ENCODE results near the gene SORD.
A peak's percentile ranks its signal among the peaks of the same experiment; 100 is the strongest.
"Not testable (repeated sequence)": the region's sequence is repeated elsewhere in the genome, so short reads cannot be mapped to it uniquely, and the experiment has no call there.

Gene SORD

DNA sequence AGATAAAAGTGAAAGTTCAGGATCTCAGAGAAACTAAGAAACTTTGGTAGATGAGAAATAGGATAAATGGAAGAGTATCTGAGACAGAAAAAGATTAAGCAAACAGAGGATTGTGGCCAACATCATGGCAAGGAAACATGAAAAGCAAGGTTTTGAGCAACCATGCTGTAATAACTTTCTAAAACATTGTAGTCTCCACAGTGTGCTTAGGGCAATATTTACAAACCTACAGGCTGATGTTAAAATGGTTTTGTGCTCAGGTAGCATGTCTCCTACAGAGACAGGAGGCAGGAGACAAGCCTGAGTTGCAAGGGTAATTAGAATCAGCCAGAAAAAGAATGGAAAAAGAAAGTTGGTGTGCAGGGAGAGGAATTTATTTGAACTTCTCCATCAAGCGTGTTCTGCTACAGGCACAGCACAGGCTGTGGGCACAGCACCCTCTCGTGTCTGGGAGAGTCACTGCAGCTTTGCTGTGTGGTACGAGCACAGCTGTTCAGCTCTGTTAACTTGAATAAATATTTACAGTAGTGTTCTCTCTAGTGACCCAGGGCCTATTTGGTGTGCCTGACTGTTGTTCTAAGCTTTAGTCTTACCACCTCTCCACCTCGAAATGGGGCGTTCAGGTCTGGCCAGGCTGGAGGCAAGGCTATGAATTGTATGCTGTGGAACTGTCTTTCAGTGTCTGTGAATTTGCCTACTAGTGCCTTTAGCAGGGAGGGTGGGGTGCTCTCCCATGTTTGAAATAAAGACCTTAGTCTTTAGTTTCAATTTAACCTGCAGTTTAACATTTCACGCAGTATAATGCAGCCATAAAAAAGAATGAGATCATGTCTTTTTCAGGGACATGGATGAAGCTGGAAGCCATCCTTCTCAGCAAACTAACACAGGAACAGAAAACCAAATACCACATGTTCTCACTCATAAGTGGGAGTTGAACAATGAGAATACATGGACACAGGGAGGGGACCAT is 14.1 kb downstream of the SORD start:
- H3K36me3 ChIP-seq (replicated peaks; ENCODE audit: low read depth, low read length); H3K9ac ChIP-seq (ENCODE audit: low read length); H3K27me3 ChIP-seq (ENCODE audit: low read depth, low read length); H3K4me3 ChIP-seq (ENCODE audit: low read length); H3K9me3 ChIP-seq (ENCODE audit: insufficient read depth, low read length); H3K79me2 ChIP-seq (ENCODE audit: low read length); H3K4me1 ChIP-seq (ENCODE audit: low read length); H3K27ac ChIP-seq (ENCODE audit: low read length); H3K4me2 ChIP-seq (ENCODE audit: low read length); H4K20me1 ChIP-seq (ENCODE audit: insufficient read depth, low read length); H2AFZ ChIP-seq (ENCODE audit: low read depth, low read length): not testable (repeated sequence)
- TF ChIP-seq, protein P1, sequence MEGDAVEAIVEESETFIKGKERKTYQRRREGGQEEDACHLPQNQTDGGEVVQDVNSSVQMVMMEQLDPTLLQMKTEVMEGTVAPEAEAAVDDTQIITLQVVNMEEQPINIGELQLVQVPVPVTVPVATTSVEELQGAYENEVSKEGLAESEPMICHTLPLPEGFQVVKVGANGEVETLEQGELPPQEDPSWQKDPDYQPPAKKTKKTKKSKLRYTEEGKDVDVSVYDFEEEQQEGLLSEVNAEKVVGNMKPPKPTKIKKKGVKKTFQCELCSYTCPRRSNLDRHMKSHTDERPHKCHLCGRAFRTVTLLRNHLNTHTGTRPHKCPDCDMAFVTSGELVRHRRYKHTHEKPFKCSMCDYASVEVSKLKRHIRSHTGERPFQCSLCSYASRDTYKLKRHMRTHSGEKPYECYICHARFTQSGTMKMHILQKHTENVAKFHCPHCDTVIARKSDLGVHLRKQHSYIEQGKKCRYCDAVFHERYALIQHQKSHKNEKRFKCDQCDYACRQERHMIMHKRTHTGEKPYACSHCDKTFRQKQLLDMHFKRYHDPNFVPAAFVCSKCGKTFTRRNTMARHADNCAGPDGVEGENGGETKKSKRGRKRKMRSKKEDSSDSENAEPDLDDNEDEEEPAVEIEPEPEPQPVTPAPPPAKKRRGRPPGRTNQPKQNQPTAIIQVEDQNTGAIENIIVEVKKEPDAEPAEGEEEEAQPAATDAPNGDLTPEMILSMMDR (IDR thresholded peaks at IDR 0.05; ENCODE audit: low read depth, low read length): peak; percentile 75

DNA sequence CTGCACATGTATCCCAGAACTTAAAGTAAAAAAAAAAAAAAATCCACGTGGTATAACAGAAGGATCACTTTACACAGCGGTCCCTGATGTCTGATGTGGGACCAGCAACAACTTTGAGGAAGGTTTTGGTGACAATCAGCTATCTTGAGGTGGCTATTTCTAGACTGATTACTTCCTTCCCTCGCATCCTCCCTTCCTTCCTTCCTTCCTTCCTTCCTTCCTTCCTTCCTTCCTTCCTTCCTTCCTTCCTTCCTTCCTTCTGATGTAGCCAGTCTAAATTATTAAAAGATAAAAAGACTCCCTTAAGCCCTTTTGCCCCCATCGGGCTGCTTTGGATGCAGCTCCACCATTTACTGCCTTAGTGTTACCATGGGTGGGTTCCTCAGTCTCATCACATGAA is 14.9 kb downstream of the SORD start:
- no peak overlapping the region for H3K27ac ChIP-seq (ENCODE audit: low read length)
- H3K36me3 ChIP-seq (replicated peaks; ENCODE audit: low read depth, low read length): no peaks in the 10 kb centered on the region
- H3K4me2 ChIP-seq (ENCODE audit: low read length): no peak overlapping the region

DNA sequence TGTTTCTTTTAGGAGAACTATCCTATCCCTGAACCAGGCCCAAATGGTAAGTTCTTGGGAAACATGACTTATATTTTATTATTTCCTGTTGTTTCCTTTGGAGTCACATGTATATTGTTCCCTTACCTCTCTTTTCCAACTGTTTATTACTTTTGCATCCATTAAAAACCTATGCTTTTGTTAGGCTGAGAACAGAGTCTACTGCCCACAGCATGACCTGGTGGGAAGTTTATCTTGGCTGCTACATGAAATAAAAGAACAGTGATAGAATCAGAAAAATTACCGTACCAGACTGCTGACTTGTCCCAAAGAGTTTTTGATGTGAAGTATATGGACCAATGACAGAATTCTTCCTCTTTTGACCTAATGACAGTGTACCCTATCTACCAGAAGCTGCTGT is 17.4 kb downstream of the SORD start:
- H3K27me3 ChIP-seq (ENCODE audit: low read depth, low read length): not testable (repeated sequence)

More for the DNA sequence above, 14.9 kb downstream of the SORD start:
- no peak for TF ChIP-seq EZH2phosphoT487 (IDR thresholded peaks at IDR 0.05; ENCODE audit: low read depth)
- TF ChIP-seq, protein P1 (IDR thresholded peaks at IDR 0.05; ENCODE audit: low read depth, low read length): no peak
- H3K27me3 ChIP-seq (ENCODE audit: low read depth, low read length): no peaks in the 10 kb centered on the region
- H3K4me3 ChIP-seq (ENCODE audit: low read length): no peak overlapping the region
- no peak overlapping the region for H2AFZ ChIP-seq (ENCODE audit: low read depth, low read length)
- H3K4me1 ChIP-seq (ENCODE audit: low read length): no peaks in the 10 kb centered on the region
- 0 out of 2 replicates have a peak, but pooled peaks cover 2% of the 10 kb centered on the region for H4K20me1 ChIP-seq (ENCODE audit: insufficient read depth, low read length)
- H3K79me2 ChIP-seq (ENCODE audit: low read length): no peaks in the 10 kb centered on the region
- H3K9ac ChIP-seq (ENCODE audit: low read length): no peak overlapping the region
- H3K9me3 ChIP-seq (ENCODE audit: insufficient read depth, low read length): no peaks in the 10 kb centered on the region

DNA sequence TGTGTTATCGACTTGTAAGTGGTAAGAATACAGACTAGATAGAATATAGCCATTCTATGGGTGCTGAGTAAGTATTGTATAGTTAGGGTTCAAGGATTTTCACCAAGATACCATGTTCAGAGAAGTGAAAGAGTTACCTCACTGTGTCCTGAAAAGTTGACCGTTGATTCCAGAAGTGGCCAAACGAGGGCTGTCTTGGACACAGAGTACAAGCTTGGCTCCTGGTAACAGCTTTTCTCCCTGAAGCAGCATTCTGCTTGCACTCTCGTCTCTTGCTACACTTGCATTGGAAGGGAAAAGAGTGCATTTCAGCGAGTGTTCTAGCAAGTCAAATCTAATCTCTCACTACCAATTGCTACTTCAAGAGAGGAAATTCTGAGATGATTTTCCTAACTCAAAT is 18.5 kb downstream of the SORD start:
- H3K27me3 ChIP-seq (ENCODE audit: low read depth, low read length); H3K9ac ChIP-seq (ENCODE audit: low read length); H3K4me2 ChIP-seq (ENCODE audit: low read length); H3K79me2 ChIP-seq (ENCODE audit: low read length); H2AFZ ChIP-seq (ENCODE audit: low read depth, low read length); H3K36me3 ChIP-seq (replicated peaks; ENCODE audit: low read depth, low read length); H3K9me3 ChIP-seq (ENCODE audit: insufficient read depth, low read length); H3K27ac ChIP-seq (ENCODE audit: low read length); H4K20me1 ChIP-seq (ENCODE audit: insufficient read depth, low read length); H3K4me3 ChIP-seq (ENCODE audit: low read length): not testable (repeated sequence)
- H3K4me1 ChIP-seq (ENCODE audit: low read length): peaks cover 11% of the 10 kb centered on the region

More for the DNA sequence above, 17.4 kb downstream of the SORD start:
- not testable (repeated sequence) for H4K20me1 ChIP-seq (ENCODE audit: insufficient read depth, low read length); H3K36me3 ChIP-seq (replicated peaks; ENCODE audit: low read depth, low read length); H3K27ac ChIP-seq (ENCODE audit: low read length); H3K9ac ChIP-seq (ENCODE audit: low read length); H3K9me3 ChIP-seq (ENCODE audit: insufficient read depth, low read length); H3K4me2 ChIP-seq (ENCODE audit: low read length); H3K4me1 ChIP-seq (ENCODE audit: low read length); H2AFZ ChIP-seq (ENCODE audit: low read depth, low read length); H3K79me2 ChIP-seq (ENCODE audit: low read length); H3K4me3 ChIP-seq (ENCODE audit: low read length)

DNA sequence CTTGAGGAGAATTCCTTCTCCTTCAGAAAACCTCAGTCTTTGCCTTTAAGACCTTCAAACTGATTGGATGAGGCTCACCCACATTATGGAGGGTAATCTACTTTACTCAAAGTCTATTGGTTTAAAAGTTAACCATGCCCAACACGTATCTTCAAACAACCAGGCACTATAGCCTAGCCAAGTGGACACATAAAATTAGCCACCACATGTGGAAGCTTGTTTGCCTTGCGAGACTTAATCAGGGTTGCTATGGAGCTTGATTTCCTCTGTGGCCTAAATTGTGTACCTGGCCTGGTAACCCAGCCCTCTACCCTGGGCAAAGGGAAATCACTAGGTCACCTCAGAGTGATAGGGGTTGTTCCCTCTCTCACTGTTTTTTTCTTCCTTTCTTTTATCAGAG is 19.9 kb downstream of the SORD start:
- not testable (repeated sequence) for H3K4me2 ChIP-seq (ENCODE audit: low read length); H3K9me3 ChIP-seq (ENCODE audit: insufficient read depth, low read length); H3K27ac ChIP-seq (ENCODE audit: low read length); H2AFZ ChIP-seq (ENCODE audit: low read depth, low read length); H3K9ac ChIP-seq (ENCODE audit: low read length); H3K4me3 ChIP-seq (ENCODE audit: low read length); H3K27me3 ChIP-seq (ENCODE audit: low read depth, low read length); H4K20me1 ChIP-seq (ENCODE audit: insufficient read depth, low read length); H3K79me2 ChIP-seq (ENCODE audit: low read length); H3K36me3 ChIP-seq (replicated peaks; ENCODE audit: low read depth, low read length)
- H3K4me1 ChIP-seq (ENCODE audit: low read length): peaks cover 11% of the 10 kb centered on the region

DNA sequence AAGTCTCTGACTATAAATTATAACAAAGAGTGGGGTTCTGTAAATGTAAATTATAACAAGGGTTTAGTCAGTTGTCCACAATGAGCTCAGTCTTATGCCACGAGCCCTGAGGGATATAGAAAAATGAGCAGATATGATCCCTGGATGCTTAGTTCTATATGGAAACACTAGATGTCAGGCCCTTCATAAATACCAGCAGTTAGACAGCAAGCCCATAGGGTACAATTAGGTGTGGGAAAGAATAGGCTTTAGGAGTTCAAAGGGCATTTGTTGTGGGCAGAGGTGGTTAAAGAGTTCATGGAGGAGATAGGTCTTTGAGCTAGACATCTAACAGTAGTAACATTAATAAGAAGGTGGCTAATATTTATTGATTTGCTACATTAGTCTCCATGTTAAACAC is 21.3 kb downstream of the SORD start:
- Histone ChIP-seq H3K36me3 (replicated peaks; ENCODE audit: low read depth, low read length) (peaks cover 15% of the 10 kb centered on the region), H3K4me1 (ENCODE audit: low read length) (peaks cover 11% of the 10 kb centered on the region)
- not testable (repeated sequence) for H3K27ac ChIP-seq (ENCODE audit: low read length); H3K27me3 ChIP-seq (ENCODE audit: low read depth, low read length); H4K20me1 ChIP-seq (ENCODE audit: insufficient read depth, low read length); H2AFZ ChIP-seq (ENCODE audit: low read depth, low read length); H3K4me2 ChIP-seq (ENCODE audit: low read length); H3K9me3 ChIP-seq (ENCODE audit: insufficient read depth, low read length); H3K4me3 ChIP-seq (ENCODE audit: low read length); H3K9ac ChIP-seq (ENCODE audit: low read length); H3K79me2 ChIP-seq (ENCODE audit: low read length)

DNA sequence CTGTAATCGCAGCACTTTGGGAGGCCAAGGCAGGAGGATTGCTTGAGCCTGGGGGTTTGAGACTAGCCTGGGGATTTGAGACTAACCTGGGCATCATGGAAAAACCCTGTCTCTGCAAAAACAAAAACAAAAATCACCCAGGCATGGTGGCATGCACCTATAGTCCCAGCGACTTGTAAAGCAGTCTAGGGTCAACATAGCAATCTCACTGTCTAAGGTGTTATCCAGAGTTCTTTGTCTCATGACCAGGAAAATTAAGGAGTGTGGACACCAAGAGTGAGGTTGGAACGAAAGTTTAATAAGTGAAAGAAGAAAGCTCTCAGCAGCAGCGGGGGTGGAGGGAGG is 25.4 kb downstream of the SORD start:
- H3K4me3 ChIP-seq (ENCODE audit: low read length); H3K27me3 ChIP-seq (ENCODE audit: low read depth, low read length); H4K20me1 ChIP-seq (ENCODE audit: insufficient read depth, low read length); H3K9ac ChIP-seq (ENCODE audit: low read length); H2AFZ ChIP-seq (ENCODE audit: low read depth, low read length); H3K4me2 ChIP-seq (ENCODE audit: low read length); H3K79me2 ChIP-seq (ENCODE audit: low read length); H3K27ac ChIP-seq (ENCODE audit: low read length); H3K9me3 ChIP-seq (ENCODE audit: insufficient read depth, low read length): not testable (repeated sequence)
- H3K4me1 ChIP-seq (ENCODE audit: low read length): peaks cover 11% of the 10 kb centered on the region
- H3K36me3 ChIP-seq (replicated peaks; ENCODE audit: low read depth, low read length): peaks cover 50% of the 10 kb centered on the region
